SKM-1 (cell line): Measurements from ENCODE around the gene CCDC27.

Experiments
- DNase-seq: peaks from one replicate; lab custom pipeline; 2025; ENCODE audit not compliant: unreplicated experiment; lab: John Stamatoyannopoulos, UW

The CCDC27 gene

DNA sequence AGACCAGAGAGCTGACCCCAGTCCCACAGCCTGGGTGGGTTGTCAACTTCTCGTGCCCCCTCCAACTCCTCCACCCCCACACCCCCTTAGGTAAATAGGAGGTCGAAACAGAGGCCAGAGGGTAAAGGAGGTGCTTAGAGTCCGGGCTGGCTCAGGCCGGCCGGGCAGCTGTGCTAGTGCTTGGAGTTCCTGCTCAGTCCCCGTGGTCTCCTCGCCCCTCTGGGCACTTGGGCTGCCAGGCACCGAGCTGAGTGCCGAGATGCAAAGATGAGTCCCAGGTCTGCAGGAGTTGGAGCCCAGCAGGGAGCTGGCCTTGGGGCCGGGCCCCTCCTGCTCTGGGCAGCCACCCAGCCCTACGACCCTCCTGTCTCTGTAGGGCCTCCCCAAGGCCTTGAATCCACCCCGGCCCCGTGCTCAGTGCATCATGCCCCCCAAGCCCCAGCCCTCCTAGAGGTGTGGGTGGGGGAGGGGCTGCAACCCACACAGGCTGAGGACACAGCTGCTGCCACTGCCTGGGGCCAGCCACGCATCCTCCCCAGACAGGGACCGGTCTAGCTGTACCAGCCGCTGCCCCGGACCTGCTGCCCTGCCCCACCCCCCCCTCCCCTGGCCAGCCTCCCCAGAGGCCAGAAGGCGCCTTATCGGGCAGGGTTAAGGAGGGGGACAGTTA lies 22.2 kb downstream of the CCDC27 start:
- DNase-seq = no peak

- DNase-seq = no peak
These were observed 22.8 kb downstream of the CCDC27 start for GRCh38 chr1:3774946-3775489.

- DNase-seq = peak; percentile 46
These were observed 23.4 kb downstream of the CCDC27 start for GRCh38 chr1:3775490-3776230.

DNA sequence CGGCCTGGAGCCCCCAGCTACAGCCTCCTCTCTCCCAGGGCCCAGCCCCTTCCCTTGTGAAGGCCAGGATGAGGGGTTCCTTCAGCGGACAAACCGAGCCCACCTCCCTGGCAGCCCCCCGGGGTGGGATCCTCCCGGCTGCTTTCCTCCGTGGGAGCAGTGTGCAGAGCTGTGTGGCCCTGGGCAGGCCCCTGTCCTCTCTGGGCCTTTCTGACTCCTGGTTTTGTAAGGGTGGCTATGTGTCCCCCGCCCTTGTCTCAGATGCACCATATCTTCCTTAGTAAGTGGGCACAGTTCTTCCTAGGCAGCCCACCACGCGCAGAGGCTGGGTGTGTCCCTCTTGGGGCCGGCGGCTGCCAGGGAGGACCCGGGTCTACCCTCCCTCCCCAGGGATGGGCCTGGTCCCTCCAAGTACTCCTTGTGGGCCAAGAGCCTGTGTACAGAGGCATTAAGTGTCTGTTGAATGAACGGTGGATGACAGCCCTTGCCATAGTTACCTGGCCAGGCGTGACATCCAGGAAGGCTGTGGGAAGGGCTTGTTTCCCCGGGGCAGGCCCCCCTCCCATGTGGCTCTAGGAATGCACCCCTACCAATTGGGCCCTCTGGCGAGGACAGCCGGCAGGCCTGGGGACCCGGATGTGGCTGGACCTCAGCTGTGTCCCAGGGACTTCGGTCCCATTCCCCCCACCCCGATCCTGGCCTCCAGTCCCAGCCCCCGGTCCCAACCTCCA lies 24.1 kb downstream of the CCDC27 start:
- DNase-seq = no peak

DNA sequence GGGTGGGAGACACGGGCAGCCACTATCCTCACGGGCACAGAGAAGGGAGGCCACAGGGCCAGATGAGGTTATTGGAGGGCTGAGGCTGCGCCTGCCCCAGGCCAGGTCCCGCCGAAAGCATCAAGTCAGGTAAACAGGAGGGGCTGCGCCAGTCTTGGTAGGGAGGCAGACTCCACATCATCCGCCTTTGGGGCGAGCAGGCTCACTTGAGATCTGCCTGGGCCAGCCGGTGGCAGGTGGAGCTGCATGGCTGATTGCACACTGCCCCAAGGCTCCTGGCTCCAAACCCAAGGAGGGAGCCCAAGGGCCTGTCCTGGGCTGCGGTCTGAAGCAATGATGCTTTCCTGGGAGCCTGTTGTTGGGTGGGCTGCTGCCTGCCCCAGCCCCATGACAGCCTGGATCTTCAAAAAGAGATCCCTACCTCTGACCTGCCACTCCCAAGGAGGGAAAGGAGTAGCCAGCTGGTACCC lies 24.9 kb downstream of the CCDC27 start:
- DNase-seq = no peak

GRCh38 chr1:3777647-3778589 lies 25.7 kb downstream of the CCDC27 start:
- DNase-seq = no peak

DNA sequence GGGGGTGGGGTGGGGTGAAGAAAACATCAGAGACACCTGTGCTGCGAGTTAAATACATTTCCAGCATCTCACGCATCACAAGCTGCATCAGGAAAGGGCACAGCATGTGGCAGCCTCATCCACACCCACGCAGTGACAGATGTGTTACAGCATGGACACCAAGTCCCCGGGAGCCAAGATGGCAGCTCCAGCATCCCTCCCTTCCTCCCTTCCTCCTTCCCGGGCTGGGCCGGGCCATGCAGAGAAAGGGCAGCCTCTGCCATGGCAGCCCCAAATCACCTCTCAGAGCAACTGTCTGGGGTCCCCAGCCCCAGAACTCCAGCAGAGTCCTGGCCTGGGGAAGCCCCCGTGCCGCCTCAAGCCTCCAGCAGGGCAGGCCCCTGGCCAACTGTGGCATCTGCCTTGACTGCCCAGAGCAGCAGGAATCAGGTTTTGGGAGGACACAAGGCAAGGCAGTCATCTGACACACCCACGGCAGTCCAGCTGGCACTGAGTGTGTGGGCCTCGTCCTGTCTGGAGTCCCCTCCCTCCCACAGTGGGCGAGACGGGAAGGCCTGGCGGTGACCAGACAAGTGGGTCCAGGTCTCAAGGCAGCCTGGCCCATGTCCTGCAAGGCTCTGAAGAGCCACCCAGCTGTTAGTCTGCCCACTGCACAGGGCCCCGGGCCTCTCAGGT lies 26.5 kb downstream of the CCDC27 start:
- DNase-seq = no peak

- no peak for DNase-seq
These were observed 27.1 kb downstream of the CCDC27 start for GRCh38 chr1:3779265-3779911.

DNA sequence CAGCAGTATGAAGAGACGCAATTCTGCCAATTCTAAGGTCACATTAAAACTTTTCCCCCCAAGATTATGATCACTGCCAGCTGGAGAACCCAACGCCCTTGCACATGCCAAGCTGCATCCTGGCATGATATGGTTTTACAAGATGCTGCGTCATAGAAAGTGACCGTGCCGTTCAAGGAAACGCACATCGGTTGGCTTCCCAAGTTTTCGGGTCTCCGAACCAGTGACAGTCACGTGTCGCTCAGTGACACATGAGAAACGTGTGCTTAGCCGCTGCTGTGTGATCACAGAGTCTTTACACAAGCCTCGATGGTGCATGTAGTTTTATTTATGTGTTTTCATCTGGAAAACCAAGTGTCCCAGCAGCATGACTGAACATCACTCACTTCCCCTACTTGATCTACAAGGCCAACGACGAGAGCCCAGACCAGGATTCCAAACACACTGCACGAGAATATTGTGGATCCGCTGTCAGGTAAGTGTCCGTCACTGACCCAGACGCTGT lies 27.7 kb downstream of the CCDC27 start:
- DNase-seq = no peak

- no peak for DNase-seq
These were observed 28.7 kb downstream of the CCDC27 start for GRCh38 chr1:3780901-3781300.

DNA sequence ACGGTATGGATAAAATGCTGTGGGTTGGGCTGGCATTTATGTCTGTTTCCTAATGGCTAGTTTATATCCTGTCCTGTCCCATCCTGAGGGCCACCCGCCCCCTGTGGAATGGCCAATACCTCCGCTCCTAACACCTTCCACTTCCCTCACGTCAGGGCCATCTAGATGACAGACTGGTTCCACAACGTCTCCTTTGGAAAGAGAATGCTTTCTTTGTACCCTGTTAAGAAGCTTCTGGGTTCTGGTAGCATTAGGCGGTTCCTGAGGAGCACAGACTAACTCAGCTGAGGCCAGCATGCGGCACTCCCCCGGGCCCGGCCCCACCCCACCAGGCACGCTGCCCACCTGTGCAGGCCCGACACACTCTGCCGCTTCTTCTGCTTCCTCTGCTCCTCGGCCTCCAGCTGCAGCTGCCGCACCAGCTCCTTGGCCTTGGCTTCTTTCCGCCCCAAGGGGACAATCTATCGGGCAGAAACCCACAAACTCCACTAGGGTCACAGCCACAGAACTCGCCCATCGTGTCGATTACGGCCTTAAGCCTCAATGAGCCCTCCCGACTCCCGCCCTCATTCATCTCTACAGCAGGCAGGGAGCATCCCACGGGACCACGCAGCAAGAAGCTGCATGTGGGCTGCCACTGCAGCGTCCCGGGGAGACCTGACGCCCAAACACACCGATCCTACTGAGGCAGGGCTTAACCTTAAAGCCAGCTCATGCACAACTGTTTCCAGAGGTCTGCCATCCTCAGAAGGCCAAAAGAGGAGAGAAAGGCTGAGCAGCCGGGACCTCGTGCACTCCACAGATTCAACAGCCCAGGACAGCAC lies 31.6 kb downstream of the CCDC27 start:
- DNase-seq = no peak

DNA sequence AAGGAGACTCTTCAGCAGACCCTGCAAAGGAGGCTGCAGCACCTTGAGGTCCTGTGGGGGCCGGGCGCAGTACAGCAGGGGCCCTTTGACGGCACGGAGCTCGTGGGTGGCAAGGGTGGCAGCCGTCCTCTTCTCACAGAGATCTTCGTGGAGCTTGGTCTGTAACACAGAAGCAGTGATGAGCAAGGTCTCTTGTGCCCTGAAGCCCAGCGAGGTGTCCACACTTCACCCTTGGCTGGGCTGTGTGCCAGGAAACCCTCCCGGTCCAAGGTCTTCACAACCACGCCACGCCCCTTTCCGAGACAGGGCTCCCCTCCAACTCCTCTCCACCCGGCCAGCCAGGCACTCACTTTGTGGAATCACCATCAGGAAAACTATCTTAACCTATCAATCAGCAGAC lies 32.8 kb downstream of the CCDC27 start:
- DNase-seq = no peak

GRCh38 chr1:3785456-3786157 lies 33.4 kb downstream of the CCDC27 start:
- DNase-seq = no peak

GRCh38 chr1:3786468-3787348 lies 34.5 kb downstream of the CCDC27 start:
- DNase-seq = no peak

DNA sequence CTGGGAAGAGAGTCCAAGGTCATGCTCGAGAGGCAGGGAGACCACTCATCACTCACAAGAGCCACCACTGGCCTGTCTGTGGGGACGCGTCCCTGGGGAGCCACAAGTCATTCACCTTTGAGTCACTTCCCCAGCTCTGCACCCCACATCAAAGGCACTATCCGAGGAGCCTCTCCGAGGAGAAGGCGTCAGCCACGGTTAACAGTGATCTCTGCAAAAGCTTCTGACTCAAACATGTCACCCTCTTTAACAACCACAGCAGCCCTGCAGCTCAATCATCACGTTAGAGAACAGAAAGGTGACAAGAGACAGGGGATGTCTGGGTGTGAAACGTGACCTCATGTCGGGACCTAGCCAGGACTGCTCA lies 35.1 kb downstream of the CCDC27 start:
- no peak for DNase-seq

- DNase-seq = no peak
These were observed 35.7 kb downstream of the CCDC27 start for GRCh38 chr1:3787745-3788605.
